A172 (cell line): ENCODE measurements around the gene NWD2. TPM values are rescaled to one million over a fixed set of nuclear protein-coding genes. Genes with fewer than 3 reads are reported as not detected.
"Not testable (repeated sequence)": the region's sequence is repeated elsewhere in the genome, so short reads cannot be mapped to it uniquely, and the experiment has no call there.

ENCODE experiments used
- DNase-seq: peaks from one replicate; pipeline ENCODE4 v3.0.0-alpha.2; 2015; ENCODE audit warnings: low spot score
- total RNA-seq: library from RNA; depleted of rRNA; stranded (reverse); fragments of >200 nt; shearing (Covaris generic); gene quantifications from 2 replicates; pipeline ENCODE4 v1.2.3, GENCODE V29; 2014; rRNA removed

NWD2 gene
- not detected in 2 replicates for total RNA-seq

DNA sequence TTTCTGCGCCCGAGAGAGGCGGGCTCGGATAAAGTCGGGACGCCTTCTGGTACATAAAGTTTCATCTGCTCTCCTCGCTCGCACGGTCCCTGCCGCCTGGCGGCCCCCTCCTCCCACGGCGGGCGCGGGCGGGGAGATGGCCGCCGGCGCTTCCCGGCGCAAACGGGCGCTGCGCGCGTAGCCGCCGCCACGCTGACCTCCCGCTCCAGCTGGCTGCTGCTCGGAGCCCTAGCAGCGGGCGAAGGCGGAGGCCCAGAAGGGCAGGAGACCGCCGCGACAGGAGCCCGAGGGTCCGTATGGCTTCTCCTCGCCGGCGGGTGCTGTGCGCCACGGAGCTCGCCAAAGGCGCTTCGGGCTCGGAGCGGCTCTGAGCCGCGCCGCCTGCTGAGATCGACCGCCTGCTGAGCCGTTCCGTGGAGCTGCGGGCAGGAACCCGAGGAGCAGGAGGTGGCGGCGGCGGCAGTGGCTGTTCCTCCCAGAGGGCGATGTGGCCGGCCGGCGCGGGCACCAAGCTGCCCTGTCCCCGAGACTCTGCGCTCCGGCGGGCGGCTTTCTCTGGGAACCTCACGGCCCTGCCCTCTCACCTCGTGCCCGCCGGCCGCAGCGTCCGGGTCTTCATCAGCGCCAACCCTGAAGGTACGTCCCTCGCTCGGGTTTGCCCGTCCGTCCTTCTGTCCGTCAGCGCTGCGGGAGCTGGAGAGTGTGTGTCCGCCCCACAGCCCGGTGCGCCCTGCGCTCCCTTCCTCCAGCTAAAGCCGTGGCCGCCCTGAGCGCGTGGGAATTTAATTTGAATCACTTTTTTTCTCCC, at the start of gene NWD2:
NWD2 (plus strand) TSS at position 161 of the 808 bp plus-strand sequence; CDS start at position 486, 325 bp downstream.
- DNase-seq, result no peak

DNA sequence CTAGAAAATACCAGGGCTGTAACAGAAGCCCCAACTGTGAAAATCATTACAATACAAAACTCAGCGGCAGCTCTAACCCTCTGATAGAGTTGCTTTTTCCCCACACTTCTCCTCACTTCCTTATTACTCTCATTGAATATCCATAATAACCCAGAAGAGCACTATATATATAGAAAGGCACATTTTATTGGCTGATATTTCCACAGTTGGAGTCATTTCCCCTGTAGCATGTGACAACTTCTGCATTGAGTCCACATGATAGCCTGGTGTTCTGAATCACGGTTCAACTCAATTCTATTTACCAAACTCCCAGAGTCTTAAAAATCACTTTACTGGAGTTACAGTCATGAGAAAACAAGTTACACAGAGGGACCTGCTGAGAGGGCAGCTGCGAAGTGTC, 46.6 kb upstream of the NWD2 start:
- no peak for DNase-seq

DNA sequence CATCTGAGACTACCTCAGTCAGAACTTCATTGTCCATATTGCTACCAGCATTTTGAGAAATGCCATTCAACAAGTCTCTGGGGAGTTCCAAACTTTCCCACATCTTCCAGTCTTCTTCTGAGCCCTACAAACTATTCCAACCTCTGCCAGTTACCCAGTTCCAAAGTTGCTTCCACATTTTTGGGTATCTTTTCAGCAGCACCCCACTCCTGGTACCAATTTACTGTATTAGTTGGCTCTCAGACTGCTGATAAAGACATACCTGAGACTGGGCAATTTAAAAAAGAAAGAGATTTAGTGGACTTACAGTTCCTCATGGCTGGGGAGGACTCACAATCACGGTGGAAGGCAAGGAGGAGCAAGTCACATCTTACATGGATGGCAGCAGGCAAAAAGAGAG, 39.8 kb upstream of the NWD2 start:
- not testable (repeated sequence) for DNase-seq

DNA sequence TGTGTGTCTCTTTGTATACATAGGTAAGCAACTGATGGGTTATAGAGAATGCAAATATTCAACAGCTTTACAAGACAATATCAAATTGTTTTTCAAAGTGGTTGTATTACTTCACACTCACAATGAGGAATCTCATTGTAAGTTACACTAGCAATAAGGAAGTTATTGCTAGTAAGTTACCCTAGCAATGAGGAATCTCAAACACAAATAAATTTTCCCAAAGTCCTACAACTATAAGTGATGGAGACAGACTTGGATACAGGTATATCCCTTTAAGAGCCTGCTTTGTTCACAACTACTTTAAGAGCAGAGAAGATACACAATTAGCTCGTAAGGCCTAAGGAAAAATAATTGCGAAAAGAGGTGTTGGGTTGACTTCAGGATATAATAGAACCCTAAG, 28.3 kb upstream of the NWD2 start:
- DNase-seq, result no peak

DNA sequence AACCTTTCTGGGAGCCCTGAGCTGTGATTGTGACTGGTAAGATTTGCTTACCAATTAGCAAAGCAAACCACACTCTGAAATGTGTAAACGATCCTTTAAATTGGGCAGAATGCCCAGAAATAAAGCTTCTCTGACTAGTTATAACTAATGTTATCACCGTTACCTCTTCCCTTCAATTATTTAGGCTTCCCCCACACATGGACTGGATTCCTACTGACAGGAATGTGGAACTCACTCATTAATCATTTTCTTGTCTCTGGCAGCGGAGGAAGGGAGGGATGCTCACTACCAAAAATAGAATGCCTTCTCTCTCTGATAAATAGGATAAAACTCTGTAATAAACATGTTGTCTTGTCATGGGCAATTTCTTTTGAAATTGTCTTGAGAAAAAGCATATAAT, 25.3 kb upstream of the NWD2 start:
- no peak for DNase-seq

DNA sequence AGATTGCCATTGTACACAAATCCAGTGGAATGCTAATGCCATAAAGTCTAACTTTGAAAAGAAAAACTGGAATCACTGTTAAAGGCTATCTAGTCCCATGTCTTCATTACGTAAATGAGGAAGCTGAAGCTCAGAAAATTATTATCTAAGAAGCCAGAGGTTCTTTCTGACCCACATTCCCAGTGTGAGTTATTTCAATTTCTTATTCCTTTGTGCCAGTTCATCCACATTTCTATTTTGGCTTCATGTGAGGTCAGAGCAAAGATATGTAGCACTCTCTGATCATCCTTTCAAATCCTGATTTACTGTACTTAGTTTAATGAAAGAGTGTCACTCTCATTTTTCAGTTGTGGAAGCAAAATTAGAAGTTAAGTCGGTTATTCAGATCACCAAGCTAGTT, 24.6 kb upstream of the NWD2 start:
- no peak for DNase-seq

GRCh38 chr4:37220685-37221084, 23.9 kb upstream of the NWD2 start:
- DNase-seq, result no peak

- DNase-seq, result no peak
Observed at GRCh38 chr4:37223732-37224131, 20.8 kb upstream of the NWD2 start.

- DNase-seq, result no peak
Observed at GRCh38 chr4:37224854-37225253, 19.7 kb upstream of the NWD2 start.

GRCh38 chr4:37225778-37226177, 18.8 kb upstream of the NWD2 start:
- no peak for DNase-seq

- no peak for DNase-seq
Observed at GRCh38 chr4:37232315-37232714, 12.2 kb upstream of the NWD2 start.

- DNase-seq, result no peak
Observed at GRCh38 chr4:37236165-37236564, 8.4 kb upstream of the NWD2 start.

GRCh38 chr4:37241647-37242046, 2.9 kb upstream of the NWD2 start:
- DNase-seq, result no peak

GRCh38 chr4:37243051-37243450, 1.5 kb upstream of the NWD2 start:
- DNase-seq, result no peak

- DNase-seq, result no peak
Observed at GRCh38 chr4:37243722-37244582, 591 bp upstream of the NWD2 start.

DNA sequence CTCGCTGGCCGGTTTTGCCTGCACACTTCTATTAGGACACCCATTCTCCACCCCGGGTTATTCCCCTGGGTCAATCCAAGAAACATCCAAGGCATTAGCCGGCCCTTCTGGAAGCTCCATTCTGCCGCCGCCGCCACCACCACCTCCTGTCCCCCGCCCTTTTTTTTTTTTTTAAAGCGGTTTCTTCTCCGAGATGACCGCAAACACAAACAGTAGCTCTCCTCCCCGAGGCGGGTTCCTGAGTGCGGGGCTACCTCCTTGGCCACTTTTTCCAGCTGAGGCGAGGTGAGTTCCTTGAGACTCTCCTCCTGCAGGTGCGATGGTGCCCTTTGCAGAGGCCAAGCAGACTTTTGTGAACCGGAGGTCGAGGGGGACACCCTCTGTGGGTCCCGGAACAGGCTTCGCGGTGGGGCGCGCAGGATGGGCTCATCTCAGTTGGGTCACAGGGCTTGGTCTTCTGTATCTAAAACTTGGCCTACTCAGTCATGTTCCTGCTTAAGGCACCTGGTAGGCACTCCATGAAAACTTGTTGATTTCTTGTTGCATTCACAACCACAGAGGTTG, 930 bp downstream of the NWD2 start:
- no peak for DNase-seq

DNA sequence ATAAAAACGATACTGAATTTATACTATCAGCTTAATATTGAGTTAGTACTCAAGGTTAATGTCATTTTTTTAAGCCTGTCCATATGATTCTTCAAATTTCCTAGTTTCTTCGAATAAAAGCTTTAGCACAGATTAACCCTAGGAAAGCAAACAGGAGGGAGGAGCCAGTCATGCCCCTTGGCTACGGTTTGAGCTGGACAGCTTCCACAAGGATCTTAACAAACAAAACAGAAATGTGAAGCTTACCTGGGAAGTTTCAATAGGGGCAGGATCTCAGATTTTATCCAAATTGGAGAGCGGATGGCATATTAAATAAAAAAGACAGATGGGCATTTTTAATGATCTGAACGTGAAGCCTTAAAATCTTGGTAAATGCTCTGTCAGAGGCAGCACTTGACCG, 2.3 kb downstream of the NWD2 start:
- no peak for DNase-seq

DNA sequence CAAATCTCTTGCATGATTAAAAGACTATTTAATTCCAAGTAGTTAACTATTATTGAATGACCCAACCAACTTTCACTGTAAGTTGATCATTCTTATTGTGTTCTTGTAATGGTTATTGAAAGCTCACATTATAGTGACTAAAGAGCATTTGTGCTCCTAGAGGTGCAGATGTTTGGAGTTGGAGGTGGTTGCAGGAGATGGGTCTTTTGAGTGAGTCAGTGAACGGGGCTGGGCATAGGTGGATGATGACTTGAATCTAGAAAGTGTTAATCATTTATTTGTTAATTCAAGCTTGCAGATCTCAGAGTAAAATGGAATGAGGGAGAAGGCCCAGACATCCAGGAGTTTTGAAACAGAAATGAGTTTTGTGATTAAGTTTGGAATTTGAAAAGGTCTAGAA, 13.7 kb downstream of the NWD2 start:
- DNase-seq, result no peak

DNA sequence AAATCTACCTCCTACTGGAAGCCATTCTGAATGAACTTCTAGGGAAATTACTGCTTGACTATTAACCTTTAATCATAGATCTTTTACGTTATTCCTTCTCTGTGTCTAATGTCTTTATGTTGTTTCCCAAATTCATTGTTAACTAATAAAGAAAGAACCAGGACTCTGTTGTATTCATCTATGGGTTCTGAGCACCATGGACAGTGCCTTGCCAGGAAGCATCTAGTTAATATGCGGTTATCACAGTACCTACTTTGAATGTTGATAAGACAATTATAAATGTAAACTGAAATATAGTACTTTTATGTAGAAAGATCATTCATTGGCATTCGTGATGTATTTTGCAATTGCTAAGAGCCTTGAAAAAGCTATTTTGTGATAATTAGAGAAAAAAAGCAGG, 23.8 kb downstream of the NWD2 start:
- DNase-seq, result peak; percentile 14

GRCh38 chr4:37279121-37279520, 34.6 kb downstream of the NWD2 start:
- DNase-seq, result no peak

DNA sequence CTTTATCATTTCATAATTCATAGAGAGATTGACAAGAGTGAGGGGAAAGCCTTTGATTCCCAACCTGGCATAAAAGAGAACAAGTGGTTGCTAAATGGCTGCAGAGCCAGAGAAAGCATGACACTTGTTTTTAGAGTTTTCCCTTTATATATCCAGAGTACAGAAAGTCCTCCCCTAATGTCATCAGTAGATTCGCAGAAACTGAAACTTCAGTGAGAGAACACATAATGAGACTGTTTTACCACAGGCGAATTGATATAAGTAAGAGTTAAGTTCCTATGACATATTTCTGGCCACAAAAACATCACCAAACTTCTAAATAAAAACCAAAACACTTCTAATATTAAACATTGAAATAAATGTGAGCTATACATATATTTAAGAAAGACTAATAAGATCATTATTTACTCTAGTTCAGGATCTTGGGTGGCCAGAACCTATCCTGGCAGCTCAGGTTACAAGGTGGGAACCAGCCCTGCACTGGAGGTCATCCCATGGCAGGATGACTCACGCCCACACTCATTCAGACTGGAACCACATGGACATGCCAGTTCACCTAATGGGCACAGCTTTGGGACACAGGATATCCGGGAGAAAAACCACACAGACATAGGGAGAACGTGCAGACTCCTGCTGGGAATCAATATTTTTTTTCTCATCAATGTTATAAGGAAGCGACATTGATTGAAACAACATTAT, 35.5 kb downstream of the NWD2 start:
- DNase-seq, result peak; percentile 51

- DNase-seq, result no peak
Observed at GRCh38 chr4:37299468-37299867, 54.9 kb downstream of the NWD2 start.
